H54 (cell line): ENCODE measurements around the gene DMPK.

ENCODE experiments used
- DNase-seq: peaks from one replicate; pipeline ENCODE4 v3.0.0; 2011; ENCODE audit warnings: low spot score, mixed read lengths; ENCODE audit not compliant: insufficient read length
- FAIRE-seq: peaks from 3 replicates; lab custom pipeline; 2011; peaks lifted over from hg19 to GRCh38; lab: Jason Lieb, UNC
- POLR2A ChIP-seq: IDR thresholded peaks from 2 replicates; pipeline ENCODE4 v1.6.1; 2011; ENCODE audit warnings: low read depth, mild to moderate bottlenecking, low read length

The DMPK gene

GRCh38 chr19:45773384-45773783 lies 8.9 kb downstream of the DMPK start:
- DNase-seq (no peak), FAIRE-seq (no peak)
- no peak for TF ChIP-seq POLR2A

GRCh38 chr19:45772912-45773311 lies 9.4 kb downstream of the DMPK start:
- no peak for DNase-seq
- TF ChIP-seq POLR2A: no peak
- no peak for FAIRE-seq

- DNase-seq (no peak), FAIRE-seq (no peak)
- TF ChIP-seq POLR2A: no peak
These were observed 10.0 kb downstream of the DMPK start for GRCh38 chr19:45772130-45772840.

GRCh38 chr19:45771311-45771933 lies 10.9 kb downstream of the DMPK start:
- no peak for FAIRE-seq
- no peak for TF ChIP-seq POLR2A
- DNase-seq: no peak

GRCh38 chr19:45770192-45771101 lies 11.8 kb downstream of the DMPK start:
- DNase-seq: peak; percentile 86
- TF ChIP-seq POLR2A: 0 out of 2 replicates have a peak, but pooled peaks have one; percentile 7
- peak; percentile 67 for FAIRE-seq

GRCh38 chr19:45769821-45770191 lies 12.5 kb downstream of the DMPK start:
- FAIRE-seq: no peak
- TF ChIP-seq POLR2A: no peak

GRCh38 chr19:45768984-45769782 lies 13.1 kb downstream of the DMPK start, which contains the start of gene SIX5:
TSS of gene SIX5 (minus strand) at chr19:45769252. CDS start at chr19:45768844, 408 bp downstream.
- DNase-seq: peak; percentile 85
- peak; percentile 73 for TF ChIP-seq POLR2A
- FAIRE-seq: peak; percentile 75

More at GRCh38 chr19:45769821-45770191, 12.5 kb downstream of the DMPK start:
- no peak for DNase-seq

- DNase-seq (peak; percentile 40), FAIRE-seq (no peak)
- TF ChIP-seq POLR2A: no peak
These were observed 13.7 kb downstream of the DMPK start for GRCh38 chr19:45768655-45768983.

- FAIRE-seq (no peak), DNase-seq (peak; percentile 40)
- TF ChIP-seq POLR2A: 0 out of 2 replicates have a peak, but pooled peaks have one; percentile 14
These were observed 14.2 kb downstream of the DMPK start for GRCh38 chr19:45767881-45768654.

GRCh38 chr19:45767410-45767880 lies 14.8 kb downstream of the DMPK start:
- peak; percentile 73 for DNase-seq
- no peak for FAIRE-seq
- no peak for TF ChIP-seq POLR2A

- no peak for FAIRE-seq
- DNase-seq: no peak
- no peak for TF ChIP-seq POLR2A
These were observed 15.4 kb downstream of the DMPK start for GRCh38 chr19:45766869-45767346.

- DNase-seq (no peak), FAIRE-seq (no peak)
- no peak for TF ChIP-seq POLR2A
These were observed 15.9 kb downstream of the DMPK start for GRCh38 chr19:45766296-45766868.
